ENCODE results near the gene GOLGA3.

GRCh38 chr12:132723015-132723763 is 105.5 kb downstream of the GOLGA3 start:
- TF ChIP-seq ZNF217 (CRISPR knock-in tag; IDR thresholded peaks at IDR 0.05) = no peak
- TF ChIP-seq YY1 (IDR thresholded peaks at IDR 0.05; ENCODE audit: borderline replicate concordance in 1 of 3, control insufficient read depth in 1 of 3, extremely low read depth in 1 of 3, insufficient read depth in 3 of 3, insufficient read length in 1 of 3, insufficient replicate concordance in 2 of 3, low read depth in 1 of 3, low read length in 2 of 3) = no peak
- TF ChIP-seq HMGXB4 (CRISPR knock-in tag; IDR thresholded peaks at IDR 0.05) = no peak
- TF ChIP-seq SNRNP70 (optimal IDR thresholded peaks at IDR 0.05; ENCODE audit: low read depth, low read length) = no peak
